Embryonic facial prominence (tissue), 1 donor: ENCODE data around the gene TENM4.

Experiments
- DNase-seq: peaks from one replicate; pipeline ENCODE4 v3.0.0-alpha.2; 2016; ENCODE audit errors: extremely low spot score

Gene TENM4

GRCh38 chr11:79440571-79441460 is at the start of gene TENM4:
TSS of gene TENM4 (minus strand) at chr11:79441030. CDS start at chr11:79069944, 371,086 bp downstream.
- DNase-seq: peak; percentile 94

GRCh38 chr11:79488286-79488685 is 47.5 kb upstream of the TENM4 start:
- no peak for DNase-seq

GRCh38 chr11:79487412-79487811 is 46.6 kb upstream of the TENM4 start:
- no peak for DNase-seq

GRCh38 chr11:79486242-79486984 is 45.6 kb upstream of the TENM4 start:
- no peak for DNase-seq

GRCh38 chr11:79485694-79486093 is 44.9 kb upstream of the TENM4 start:
- DNase-seq: no peak

- no peak for DNase-seq
Measured at GRCh38 chr11:79484872-79485271, 44.0 kb upstream of the TENM4 start.

GRCh38 chr11:79482800-79483199 is 42.0 kb upstream of the TENM4 start:
- no peak for DNase-seq

GRCh38 chr11:79481795-79482194 is 41.0 kb upstream of the TENM4 start:
- DNase-seq: no peak

- no peak for DNase-seq
Measured at GRCh38 chr11:79480864-79481263, 40.0 kb upstream of the TENM4 start.

GRCh38 chr11:79472819-79473529 is 32.1 kb upstream of the TENM4 start:
- DNase-seq: no peak

- no peak for DNase-seq
Measured at GRCh38 chr11:79471071-79471844, 30.4 kb upstream of the TENM4 start.

GRCh38 chr11:79470161-79470560 is 29.3 kb upstream of the TENM4 start:
- DNase-seq: no peak

- DNase-seq: no peak
Measured at GRCh38 chr11:79467761-79468160, 26.9 kb upstream of the TENM4 start.

- DNase-seq: no peak
Measured at GRCh38 chr11:79466411-79466810, 25.6 kb upstream of the TENM4 start.

- DNase-seq: no peak
Measured at GRCh38 chr11:79465160-79465559, 24.3 kb upstream of the TENM4 start.

GRCh38 chr11:79461666-79462645 is 21.1 kb upstream of the TENM4 start:
- DNase-seq: no peak

GRCh38 chr11:79461144-79461543 is 20.3 kb upstream of the TENM4 start:
- no peak for DNase-seq

GRCh38 chr11:79458709-79459108 is 17.9 kb upstream of the TENM4 start:
- no peak for DNase-seq

- DNase-seq: no peak
Measured at GRCh38 chr11:79456501-79456900, 15.7 kb upstream of the TENM4 start.

- DNase-seq: no peak
Measured at GRCh38 chr11:79453617-79454016, 12.8 kb upstream of the TENM4 start.
